GM18520 (cell line): Measurements from ENCODE around the gene OTOGL.
"Not testable (repeated sequence)": the region's sequence is repeated elsewhere in the genome, so short reads cannot be mapped to it uniquely, and the experiment has no call there.

Experiments
- ATAC-seq: cut with Tn5 transposase; IDR thresholded peaks from one replicate; pipeline ENCODE4 v1.9.1; 2021; ENCODE audit not compliant: unreplicated experiment

The OTOGL gene

GRCh38 chr12:80217011-80217535 is 117.7 kb downstream of the OTOGL start:
- ATAC-seq, result no peak

- ATAC-seq, result not testable (repeated sequence)
These were observed 119.6 kb downstream of the OTOGL start for GRCh38 chr12:80218925-80219324.

- ATAC-seq, result no peak
These were observed 120.0 kb downstream of the OTOGL start for GRCh38 chr12:80219345-80219744.

- no peak for ATAC-seq
These were observed 122.9 kb downstream of the OTOGL start for GRCh38 chr12:80222261-80222660.

GRCh38 chr12:80226576-80226975 is 127.2 kb downstream of the OTOGL start:
- no peak for ATAC-seq

- ATAC-seq, result not testable (repeated sequence)
These were observed 128.6 kb downstream of the OTOGL start for GRCh38 chr12:80227904-80228303.

- no peak for ATAC-seq
These were observed 130.7 kb downstream of the OTOGL start for GRCh38 chr12:80230068-80230467.

GRCh38 chr12:80232837-80233236 is 133.5 kb downstream of the OTOGL start:
- ATAC-seq, result no peak

GRCh38 chr12:80233926-80234325 is 134.6 kb downstream of the OTOGL start:
- ATAC-seq, result no peak

GRCh38 chr12:80234667-80235066 is 135.3 kb downstream of the OTOGL start:
- ATAC-seq, result no peak

GRCh38 chr12:80235944-80236343 is 136.6 kb downstream of the OTOGL start:
- no peak for ATAC-seq

GRCh38 chr12:80239867-80240266 is 140.5 kb downstream of the OTOGL start:
- ATAC-seq, result no peak

- no peak for ATAC-seq
These were observed 142.4 kb downstream of the OTOGL start for GRCh38 chr12:80241576-80242273.

GRCh38 chr12:80242321-80242720 is 143.0 kb downstream of the OTOGL start:
- ATAC-seq, result no peak

- not testable (repeated sequence) for ATAC-seq
These were observed 150.2 kb downstream of the OTOGL start for GRCh38 chr12:80249581-80249980.

GRCh38 chr12:80257920-80258319 is 158.6 kb downstream of the OTOGL start:
- ATAC-seq, result no peak

GRCh38 chr12:80260269-80260668 is 160.9 kb downstream of the OTOGL start:
- no peak for ATAC-seq

- no peak for ATAC-seq
These were observed 162.1 kb downstream of the OTOGL start for GRCh38 chr12:80261403-80261802.

- ATAC-seq, result no peak
These were observed 163.0 kb downstream of the OTOGL start for GRCh38 chr12:80262346-80262745.

- no peak for ATAC-seq
These were observed 163.4 kb downstream of the OTOGL start for GRCh38 chr12:80262771-80263170.

GRCh38 chr12:80264386-80264785 is 165.0 kb downstream of the OTOGL start:
- no peak for ATAC-seq

- no peak for ATAC-seq
These were observed 165.6 kb downstream of the OTOGL start for GRCh38 chr12:80264891-80265290.
